HepG2 (cell line): ENCODE data around the gene GLUL. TPM values are rescaled to one million over a fixed set of nuclear protein-coding genes. Genes with fewer than 3 reads are reported as not detected.

Experiments used
- ATAC-seq: fragments of 200-7000 bp; cut with Tn5 transposase; 3 replicates; pipeline ENCODE4 v1.9.1; 2020; ENCODE audit warnings: mild to moderate bottlenecking, moderate library complexity
- BruUV-seq: library from RNA; stranded (reverse); fragments of 400-500 nt; replicated peaks from 2 replicates; lab custom pipeline; 2021; lab: Mats Ljungman, UMichigan
- CTCF ChIA-PET: fragments of 300-600 bp; formaldehyde crosslinking; extraction: SDS; loops from one replicate; lab custom pipeline; 2021; ENCODE audit warnings: low total read pairs, inconsistent platforms, low intra/inter-chr PET ratio; lab: Yijun Ruan, JAX
- POLR2A ChIA-PET: fragments of 350-600 bp; sonication (Branson Sonifier 250); formaldehyde crosslinking; loops from one replicate; lab custom pipeline; 2020; ENCODE audit warnings: antibody characterized with exemption, inconsistent platforms; lab: Yijun Ruan, JAX
- DNase-seq: peaks from one replicate; pipeline ENCODE4 v3.0.0-alpha.2; 2015; ENCODE audit warnings: low spot score
- FAIRE-seq: peaks from 3 replicates; lab custom pipeline; 2011; peaks lifted over from hg19 to GRCh38; lab: Jason Lieb, UNC
- H2AFZ ChIP-seq: one replicate; pipeline ENCODE4 v1.6.1; 2011; ENCODE audit warnings: low read length, inconsistent platforms
- H3K27ac ChIP-seq: fragments of 300-600 bp; 3 replicates; pipeline ENCODE4 v1.8.0; 2011; ENCODE audit warnings: mixed run types, mild to moderate bottlenecking, mixed read lengths, low read length, inconsistent platforms; ENCODE audit not compliant: insufficient read depth; ENCODE audit errors: extremely low read length
- H3K27me3 ChIP-seq, 2 experiments: fragments of 200-600 bp in 1 of 2; 2 replicates in 1 of 2; 3 replicates in 1 of 2; pipeline versions ENCODE4 v1.6.0 to v1.8.0; 2011; ENCODE audit warnings: low read length in 2 of 2, mild to moderate bottlenecking in 2 of 2, moderate library complexity in 2 of 2, inconsistent platforms in 1 of 2; ENCODE audit not compliant: insufficient read depth in 2 of 2, control insufficient read depth in 1 of 2
- H3K36me3 ChIP-seq, 2 experiments: fragments of 200-600 bp in 1 of 2; replicated peaks in 1 of 2; 2 replicates in 1 of 2; 3 replicates in 1 of 2; pipeline versions ENCODE4 v1.5.1 to v1.8.0; 2011; ENCODE audit warnings: low read length in 2 of 2, inconsistent platforms in 1 of 2; ENCODE audit not compliant: insufficient read depth in 2 of 2, control insufficient read depth in 1 of 2
- H3K4me1 ChIP-seq: 2 replicates; pipeline ENCODE4 v1.5.1; 2012; ENCODE audit warnings: low read length, inconsistent platforms; ENCODE audit not compliant: insufficient read depth
- H3K4me2 ChIP-seq: 2 replicates; pipeline ENCODE4 v1.6.0; 2011; ENCODE audit warnings: low read depth, low read length, inconsistent platforms
- H3K4me3 ChIP-seq, 3 experiments: fragments of 200-600 bp in 1 of 3; sonication (generic), shearing (Covaris generic) in 1 of 3; replicated peaks in 1 of 3; 2 replicates each; pipeline ENCODE4 v1.5.1; 2011 to 2016; ENCODE audit warnings: low read length in 3 of 3, inconsistent platforms in 2 of 3, low read depth in 2 of 3, mild to moderate bottlenecking in 2 of 3, control low read depth in 1 of 3, mixed read lengths in 1 of 3; ENCODE audit not compliant: insufficient read depth in 1 of 3
- H3K79me2 ChIP-seq: one replicate; pipeline ENCODE4 v1.6.1; 2011; ENCODE audit warnings: low read length, inconsistent platforms; ENCODE audit not compliant: insufficient read depth
- H3K9ac ChIP-seq: 2 replicates; pipeline ENCODE4 v1.6.0; 2011; ENCODE audit warnings: mild to moderate bottlenecking, low read depth, low read length, inconsistent platforms; ENCODE audit not compliant: insufficient read depth
- H3K9me3 ChIP-seq: 2 replicates; pipeline ENCODE4 v1.5.1; 2012; ENCODE audit warnings: mild to moderate bottlenecking, low read length
- H4K20me1 ChIP-seq: 2 replicates; pipeline ENCODE4 v1.6.0; 2011; ENCODE audit warnings: inconsistent platforms, mild to moderate bottlenecking, low read length, moderate library complexity; ENCODE audit not compliant: insufficient read depth
- HNF4G ChIP-seq, 2 experiments: sonication (generic) in 1 of 2; formaldehyde crosslinking in 1 of 2; IDR thresholded peaks; 2 replicates each; pipeline versions ENCODE4 v1.4.0 to v1.6.1; 2011 to 2020; ENCODE audit warnings: borderline replicate concordance in 2 of 2, low read depth in 2 of 2, mild to moderate bottlenecking in 2 of 2, low read length in 1 of 2, missing genetic modification reagents in 1 of 2, moderate library complexity in 1 of 2
- IRX3 ChIP-seq: sonication (generic); formaldehyde crosslinking; IDR thresholded peaks from 2 replicates; pipeline ENCODE4 v1.8.1; 2023; ENCODE audit warnings: mild to moderate bottlenecking, low read depth, missing genetic modification reagents, borderline replicate concordance
- SAFB2 ChIP-seq: sonication (generic); formaldehyde crosslinking; IDR thresholded peaks from 2 replicates; pipeline ENCODE4 v1.5.1; 2020; ENCODE audit warnings: missing genetic modification reagents, low read depth, mild to moderate bottlenecking, borderline replicate concordance
- SMARCE1 ChIP-seq: fragments of 450-650 bp; IDR thresholded peaks from 2 replicates; pipeline ENCODE4 v1.6.1; 2017; ENCODE audit warnings: borderline replicate concordance
- SRSF1 ChIP-seq: fragments of 200-400 bp; formaldehyde crosslinking; optimal IDR thresholded peaks from 2 replicates; pipeline ENCODE3; 2017; ENCODE audit warnings: mild to moderate bottlenecking, low read depth, low read length, moderate library complexity
- ZBTB42 ChIP-seq: sonication (generic); formaldehyde crosslinking; IDR thresholded peaks from 2 replicates; pipeline ENCODE4 v1.5.0; 2020; ENCODE audit warnings: mild to moderate bottlenecking, missing genetic modification reagents
- ZNF17 ChIP-seq: sonication (generic); formaldehyde crosslinking; IDR thresholded peaks from 2 replicates; pipeline ENCODE4 v1.5.0; 2020; ENCODE audit warnings: mild to moderate bottlenecking, missing genetic modification reagents
- ZNF317 ChIP-seq: sonication (generic); formaldehyde crosslinking; IDR thresholded peaks from 2 replicates; pipeline ENCODE4 v1.5.0; 2020; ENCODE audit warnings: mild to moderate bottlenecking, missing genetic modification reagents
- ZNF326 ChIP-seq: sonication (generic); formaldehyde crosslinking; IDR thresholded peaks from 2 replicates; pipeline ENCODE4 v1.4.0; 2020; ENCODE audit warnings: missing genetic modification reagents, borderline replicate concordance
- ZNF670 ChIP-seq: sonication (generic); formaldehyde crosslinking; IDR thresholded peaks from 2 replicates; pipeline ENCODE4 v1.8.0; 2022; ENCODE audit warnings: mild to moderate bottlenecking, missing genetic modification reagents, borderline replicate concordance
- ZNF747 ChIP-seq: sonication (generic); formaldehyde crosslinking; IDR thresholded peaks from 2 replicates; pipeline ENCODE4 v1.8.1; 2023; ENCODE audit warnings: missing genetic modification reagents, mild to moderate bottlenecking, borderline replicate concordance
- ZNF780A ChIP-seq: sonication (generic); formaldehyde crosslinking; IDR thresholded peaks from 2 replicates; pipeline ENCODE4 v1.8.0; 2022; ENCODE audit warnings: mild to moderate bottlenecking, missing genetic modification reagents, moderate library complexity
- ZNF790 ChIP-seq: sonication (generic); formaldehyde crosslinking; IDR thresholded peaks from 2 replicates; pipeline ENCODE4 v1.8.0; 2022; ENCODE audit warnings: missing genetic modification reagents, mild to moderate bottlenecking, borderline replicate concordance
- WGBS: methylation state at CpG from one replicate; pipeline ENCODE4 v1.1.6; 2017; ENCODE audit warnings: low lambda C conversion rate; 5-methylcytosine and 5-hydroxymethylcytosine counted together
- in situ Hi-C: cut with HindIII; loops from 2 replicates; pipeline ENCODE4 v1.10.0; 2017; ENCODE audit warnings: low pct_unique_long_range_greater_than_20kb; ENCODE audit not compliant: extremely low pct_ligation_motif_present
- intact Hi-C: fragments of 100-400 bp; cut with micrococcal nuclease; formaldehyde crosslinking; loops from one replicate; pipeline ENCODE4 v1.10.0; 2022; ENCODE audit not compliant: unreplicated experiment
- polyA plus RNA-seq, 8 experiments: library from polyadenylated mRNA; depleted of rRNA in 3 of 8; stranded (reverse) in 7 of 8; unstranded in 1 of 8; fragments of >200 nt; fragmentation: Illumina TruSeq in 4 of 8; extraction: Trizol in 4 of 8; gene quantifications; 2 replicates each; pipeline versions ENCODE4 v1.2.1 to v1.2.3, GENCODE V29; 2011 to 2016; ENCODE audit warnings: low read depth in 4 of 8, missing spikeins in 1 of 8, mixed read lengths in 1 of 8; ENCODE audit not compliant: insufficient read depth in 1 of 8
- total RNA-seq, 5 experiments: library from RNA; depleted of rRNA; stranded (reverse); fragments of >200 nt; fragmentation: Illumina TruSeq; extraction: Trizol; gene quantifications; 2 replicates each; pipeline ENCODE4 v1.2.3, GENCODE V29; 2016; ENCODE audit warnings: low read depth in 1 of 5
- TF ChIP-seq, protein P1 (sequence below): sonication (generic); formaldehyde crosslinking; IDR thresholded peaks from 2 replicates; pipeline ENCODE4 v1.8.0; 2022; ENCODE audit warnings: mild to moderate bottlenecking, missing genetic modification reagents; ENCODE audit not compliant: insufficient replicate concordance
- TF ChIP-seq, protein P2 (sequence below), 2 experiments: sonication (generic) in 1 of 2; formaldehyde crosslinking in 1 of 2; IDR thresholded peaks; 2 replicates each; pipeline versions ENCODE4 v1.5.1 to v1.6.1; 2011 to 2020; ENCODE audit warnings: borderline replicate concordance in 1 of 2, low read depth in 1 of 2, low read length in 1 of 2, mild to moderate bottlenecking in 1 of 2, missing genetic modification reagents in 1 of 2, moderate library complexity in 1 of 2
- TF ChIP-seq, protein P3 (sequence below): sonication (generic); formaldehyde crosslinking; conservative IDR thresholded peaks from 2 replicates; pipeline ENCODE4 v1.8.1; 2023; ENCODE audit warnings: missing genetic modification reagents
- TF ChIP-seq, protein P4 (sequence below): IDR thresholded peaks from 2 replicates; pipeline ENCODE4 v1.6.1; 2016; ENCODE audit warnings: low read depth, borderline replicate concordance

Gene GLUL
- total and polyA plus RNA-seq, 2 of the 13 experiments (the other 11 are each of a cell fraction or from before 2014, with no cell fraction given): 423 to 827 TPM

DNA sequence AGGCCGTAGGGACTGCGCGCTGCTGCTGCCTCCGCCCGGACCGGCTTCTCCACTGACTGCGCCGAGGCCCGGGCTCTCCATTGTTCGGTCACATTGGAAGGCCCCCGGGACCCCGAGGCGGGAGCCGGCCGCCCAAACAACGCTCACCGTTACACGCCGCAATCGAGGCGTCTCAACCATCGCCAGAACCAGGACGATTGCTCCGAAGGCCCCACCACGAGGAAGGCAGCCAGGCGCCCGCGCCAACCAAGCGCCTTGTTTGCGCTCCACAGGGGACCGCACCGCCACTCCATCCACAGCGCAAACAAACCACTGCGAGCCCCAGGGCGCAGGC, 595 bp downstream of the GLUL start:
- Histone ChIP-seq H4K20me1 (peaks cover 47% of the 10 kb centered on the region), H3K27ac (peak overlapping the region; percentile 94), H3K4me1 (peaks cover 56% of the 10 kb centered on the region), H3K9me3 (no peaks in the 10 kb centered on the region), H2AFZ (no peak overlapping the region), H3K79me2 (peaks cover 59% of the 10 kb centered on the region), H3K9ac (peak overlapping the region; percentile 97), H3K4me2 (peak overlapping the region; percentile 89), H3K27me3 (no peaks in the 10 kb centered on the region; a peak in 1 of 5 replicates), H3K36me3 (peaks cover 18 to 28% of the 10 kb centered on the region in 2 experiments), H3K4me3 (peak overlapping the region; percentile 94 to 98 (median 97))
- ATAC-seq (peak; percentile 5), FAIRE-seq (no peak), DNase-seq (no peak)
- WGBS: 0% methylated on average over 4 of the region's 35 CpGs
- ChIA-PET POLR2A (interaction anchor here (1.1 to 4.5 kb wide), 5 partner anchors 10 to 310 kb away, joined by 7 to 45 read pairs (median 12); no protein-coding TSS in a partner anchor), CTCF (interaction anchor here (2.0 kb wide), 1 partner anchor 307 kb away, joined by 4 read pairs; no protein-coding TSS in a partner anchor)
- BruUV-seq: no TSS peak
- intact Hi-C loops (loop anchor here (1.0 kb wide), 1 partner anchor 102 kb away; no protein-coding TSS in a partner anchor), in situ Hi-C loops (loop anchor here (5.0 kb wide), 1 partner anchor 89 kb away; no protein-coding TSS in a partner anchor)
- TF ChIP-seq SRSF1: no peak
- TF ChIP-seq, protein P1, sequence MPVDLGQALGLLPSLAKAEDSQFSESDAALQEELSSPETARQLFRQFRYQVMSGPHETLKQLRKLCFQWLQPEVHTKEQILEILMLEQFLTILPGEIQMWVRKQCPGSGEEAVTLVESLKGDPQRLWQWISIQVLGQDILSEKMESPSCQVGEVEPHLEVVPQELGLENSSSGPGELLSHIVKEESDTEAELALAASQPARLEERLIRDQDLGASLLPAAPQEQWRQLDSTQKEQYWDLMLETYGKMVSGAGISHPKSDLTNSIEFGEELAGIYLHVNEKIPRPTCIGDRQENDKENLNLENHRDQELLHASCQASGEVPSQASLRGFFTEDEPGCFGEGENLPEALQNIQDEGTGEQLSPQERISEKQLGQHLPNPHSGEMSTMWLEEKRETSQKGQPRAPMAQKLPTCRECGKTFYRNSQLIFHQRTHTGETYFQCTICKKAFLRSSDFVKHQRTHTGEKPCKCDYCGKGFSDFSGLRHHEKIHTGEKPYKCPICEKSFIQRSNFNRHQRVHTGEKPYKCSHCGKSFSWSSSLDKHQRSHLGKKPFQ (CRISPR knock-in tag): peak; percentile 28
- TF ChIP-seq SMARCE1: no peak
- 0 out of 2 replicates have a peak, but pooled peaks have one; percentile 9 for TF ChIP-seq IRX3
- no peak for TF ChIP-seq ZNF17
- TF ChIP-seq ZNF780A (CRISPR knock-in tag): 0 out of 2 replicates have a peak, but pooled peaks have one; percentile 4
- TF ChIP-seq, protein P2, sequence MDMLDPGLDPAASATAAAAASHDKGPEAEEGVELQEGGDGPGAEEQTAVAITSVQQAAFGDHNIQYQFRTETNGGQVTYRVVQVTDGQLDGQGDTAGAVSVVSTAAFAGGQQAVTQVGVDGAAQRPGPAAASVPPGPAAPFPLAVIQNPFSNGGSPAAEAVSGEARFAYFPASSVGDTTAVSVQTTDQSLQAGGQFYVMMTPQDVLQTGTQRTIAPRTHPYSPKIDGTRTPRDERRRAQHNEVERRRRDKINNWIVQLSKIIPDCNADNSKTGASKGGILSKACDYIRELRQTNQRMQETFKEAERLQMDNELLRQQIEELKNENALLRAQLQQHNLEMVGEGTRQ (IDR thresholded peaks at IDR 0.05; ENCODE audit: low read depth, low read length): no peak
- TF ChIP-seq, protein P2 (CRISPR knock-in tag; IDR thresholded peaks at IDR 0.05; ENCODE audit: borderline replicate concordance): 0 out of 2 replicates have a peak, but pooled peaks have one; percentile 7
- no peak for TF ChIP-seq HNF4G (IDR thresholded peaks at IDR 0.05; ENCODE audit: borderline replicate concordance, low read depth, low read length)
- TF ChIP-seq HNF4G (CRISPR knock-in tag; IDR thresholded peaks at IDR 0.05; ENCODE audit: borderline replicate concordance, low read depth): no peak
- TF ChIP-seq, protein P3, sequence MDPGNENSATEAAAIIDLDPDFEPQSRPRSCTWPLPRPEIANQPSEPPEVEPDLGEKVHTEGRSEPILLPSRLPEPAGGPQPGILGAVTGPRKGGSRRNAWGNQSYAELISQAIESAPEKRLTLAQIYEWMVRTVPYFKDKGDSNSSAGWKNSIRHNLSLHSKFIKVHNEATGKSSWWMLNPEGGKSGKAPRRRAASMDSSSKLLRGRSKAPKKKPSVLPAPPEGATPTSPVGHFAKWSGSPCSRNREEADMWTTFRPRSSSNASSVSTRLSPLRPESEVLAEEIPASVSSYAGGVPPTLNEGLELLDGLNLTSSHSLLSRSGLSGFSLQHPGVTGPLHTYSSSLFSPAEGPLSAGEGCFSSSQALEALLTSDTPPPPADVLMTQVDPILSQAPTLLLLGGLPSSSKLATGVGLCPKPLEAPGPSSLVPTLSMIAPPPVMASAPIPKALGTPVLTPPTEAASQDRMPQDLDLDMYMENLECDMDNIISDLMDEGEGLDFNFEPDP (CRISPR knock-in tag): peak; percentile 98
- no peak for TF ChIP-seq ZNF747 (CRISPR knock-in tag)
- 0 out of 2 replicates have a peak, but pooled peaks have one; percentile 10 for TF ChIP-seq SAFB2 (CRISPR knock-in tag)
- TF ChIP-seq ZNF670 (CRISPR knock-in tag): peak; percentile 62; the same call in 1 of the 2 replicates
- TF ChIP-seq ZNF326: no peak
- TF ChIP-seq ZNF790 (CRISPR knock-in tag): peak; percentile 36; the same call in 1 of the 2 replicates
- TF ChIP-seq, protein P4, sequence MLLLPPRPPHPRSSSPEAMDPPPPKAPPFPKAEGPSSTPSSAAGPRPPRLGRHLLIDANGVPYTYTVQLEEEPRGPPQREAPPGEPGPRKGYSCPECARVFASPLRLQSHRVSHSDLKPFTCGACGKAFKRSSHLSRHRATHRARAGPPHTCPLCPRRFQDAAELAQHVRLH (CRISPR knock-in tag): no peak
- TF ChIP-seq ZBTB42 (CRISPR knock-in tag): no peak
- 0 out of 2 replicates have a peak, but pooled peaks have one; percentile 26 for TF ChIP-seq ZNF317 (CRISPR knock-in tag)
